OCI-LY1 (cell line): ENCODE data around the gene ZNF629.

Source experiments
- EZH2 ChIP-seq: fragments of 200-600 bp; sonication (generic), shearing (Covaris generic); IDR thresholded peaks from 2 replicates; pipeline ENCODE4 v1.8.0; 2017; ENCODE audit warnings: borderline replicate concordance, mixed run types, mild to moderate bottlenecking, antibody characterized with exemption, low read length, moderate library complexity, mixed read lengths
- TF ChIP-seq, protein P1 (sequence below): fragments of 200-600 bp; sonication (generic), shearing (Covaris generic); IDR thresholded peaks from 2 replicates; pipeline ENCODE4 v1.5.1; 2017; ENCODE audit warnings: mild to moderate bottlenecking, antibody characterized with exemption, low read length, moderate library complexity, mixed read lengths

DNA sequence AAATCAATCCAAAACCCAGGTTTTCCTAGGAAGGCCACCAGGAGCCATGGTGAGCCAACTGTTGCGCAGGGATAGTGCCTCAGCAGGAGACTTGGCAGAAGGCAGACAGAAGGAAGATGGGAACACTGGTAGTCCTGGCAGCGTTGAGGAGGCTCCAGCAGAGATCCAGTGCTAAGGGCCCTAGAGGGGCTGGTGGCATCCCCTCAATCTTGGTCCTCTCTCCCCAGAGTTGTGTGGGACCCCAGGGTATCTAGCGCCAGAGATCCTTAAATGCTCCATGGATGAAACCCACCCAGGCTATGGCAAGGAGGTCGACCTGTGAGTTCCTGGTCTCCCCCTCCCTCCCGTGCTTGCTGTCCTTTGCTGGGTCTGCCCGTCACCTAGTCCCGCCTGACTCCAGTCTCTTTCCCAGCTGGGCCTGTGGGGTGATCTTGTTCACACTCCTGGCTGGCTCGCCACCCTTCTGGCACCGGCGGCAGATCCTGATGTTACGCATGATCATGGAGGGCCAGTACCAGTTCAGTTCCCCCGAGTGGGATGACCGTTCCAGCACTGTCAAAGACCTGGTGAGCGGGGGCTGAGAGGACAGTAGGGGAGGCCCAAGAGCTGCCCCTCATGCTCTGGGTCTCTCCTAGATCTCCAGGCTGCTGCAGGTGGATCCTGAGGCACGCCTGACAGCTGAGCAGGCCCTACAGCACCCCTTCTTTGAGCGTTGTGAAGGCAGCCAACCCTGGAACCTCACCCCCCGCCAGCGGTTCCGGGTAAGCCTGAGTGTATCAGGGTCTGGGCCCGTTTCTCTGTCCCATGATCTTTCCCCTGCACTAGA lies 30.8 kb downstream of the ZNF629 start:
- TF ChIP-seq, protein P1, sequence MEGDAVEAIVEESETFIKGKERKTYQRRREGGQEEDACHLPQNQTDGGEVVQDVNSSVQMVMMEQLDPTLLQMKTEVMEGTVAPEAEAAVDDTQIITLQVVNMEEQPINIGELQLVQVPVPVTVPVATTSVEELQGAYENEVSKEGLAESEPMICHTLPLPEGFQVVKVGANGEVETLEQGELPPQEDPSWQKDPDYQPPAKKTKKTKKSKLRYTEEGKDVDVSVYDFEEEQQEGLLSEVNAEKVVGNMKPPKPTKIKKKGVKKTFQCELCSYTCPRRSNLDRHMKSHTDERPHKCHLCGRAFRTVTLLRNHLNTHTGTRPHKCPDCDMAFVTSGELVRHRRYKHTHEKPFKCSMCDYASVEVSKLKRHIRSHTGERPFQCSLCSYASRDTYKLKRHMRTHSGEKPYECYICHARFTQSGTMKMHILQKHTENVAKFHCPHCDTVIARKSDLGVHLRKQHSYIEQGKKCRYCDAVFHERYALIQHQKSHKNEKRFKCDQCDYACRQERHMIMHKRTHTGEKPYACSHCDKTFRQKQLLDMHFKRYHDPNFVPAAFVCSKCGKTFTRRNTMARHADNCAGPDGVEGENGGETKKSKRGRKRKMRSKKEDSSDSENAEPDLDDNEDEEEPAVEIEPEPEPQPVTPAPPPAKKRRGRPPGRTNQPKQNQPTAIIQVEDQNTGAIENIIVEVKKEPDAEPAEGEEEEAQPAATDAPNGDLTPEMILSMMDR = no peak
- no peak for TF ChIP-seq EZH2
